ENCODE measurements around the gene CLIP4.

DNA sequence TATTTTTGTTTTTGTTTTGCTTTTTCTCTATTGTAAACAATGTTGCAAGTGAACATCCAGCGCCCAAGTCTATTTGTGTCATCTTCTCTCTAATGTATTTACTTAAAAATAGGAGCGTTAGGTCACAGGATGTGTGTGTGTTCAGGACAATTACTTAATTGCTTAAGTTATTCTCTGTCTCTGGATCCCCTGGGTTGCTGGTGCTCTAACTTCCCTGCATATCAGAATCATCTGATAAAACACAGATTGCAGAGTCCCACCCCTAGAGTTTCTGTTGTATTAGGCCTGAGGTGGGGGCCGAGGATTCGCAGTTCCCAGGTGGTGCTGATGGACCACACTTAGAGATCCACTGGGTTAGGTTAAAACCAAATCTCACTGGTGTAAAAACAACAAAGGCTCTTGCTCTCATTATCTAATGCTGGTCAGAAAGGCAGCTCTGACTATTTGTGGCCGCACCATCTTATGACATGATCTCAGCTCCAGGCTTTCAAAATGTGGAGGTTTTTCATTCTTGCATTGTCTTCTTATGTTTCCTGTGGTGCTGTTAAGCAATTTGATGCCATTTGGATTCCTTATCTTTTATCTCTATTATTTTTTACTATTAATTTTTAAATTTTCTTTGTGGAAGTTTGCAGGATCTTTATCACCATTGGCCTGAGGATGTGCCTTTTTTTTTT is 87.7 kb downstream of the CLIP4 start:
- TF ChIP-seq, protein P1, sequence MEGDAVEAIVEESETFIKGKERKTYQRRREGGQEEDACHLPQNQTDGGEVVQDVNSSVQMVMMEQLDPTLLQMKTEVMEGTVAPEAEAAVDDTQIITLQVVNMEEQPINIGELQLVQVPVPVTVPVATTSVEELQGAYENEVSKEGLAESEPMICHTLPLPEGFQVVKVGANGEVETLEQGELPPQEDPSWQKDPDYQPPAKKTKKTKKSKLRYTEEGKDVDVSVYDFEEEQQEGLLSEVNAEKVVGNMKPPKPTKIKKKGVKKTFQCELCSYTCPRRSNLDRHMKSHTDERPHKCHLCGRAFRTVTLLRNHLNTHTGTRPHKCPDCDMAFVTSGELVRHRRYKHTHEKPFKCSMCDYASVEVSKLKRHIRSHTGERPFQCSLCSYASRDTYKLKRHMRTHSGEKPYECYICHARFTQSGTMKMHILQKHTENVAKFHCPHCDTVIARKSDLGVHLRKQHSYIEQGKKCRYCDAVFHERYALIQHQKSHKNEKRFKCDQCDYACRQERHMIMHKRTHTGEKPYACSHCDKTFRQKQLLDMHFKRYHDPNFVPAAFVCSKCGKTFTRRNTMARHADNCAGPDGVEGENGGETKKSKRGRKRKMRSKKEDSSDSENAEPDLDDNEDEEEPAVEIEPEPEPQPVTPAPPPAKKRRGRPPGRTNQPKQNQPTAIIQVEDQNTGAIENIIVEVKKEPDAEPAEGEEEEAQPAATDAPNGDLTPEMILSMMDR (conservative IDR thresholded peaks at IDR 0.05; ENCODE audit: low read depth, low read length) = no peak
- TF ChIP-seq SMC3 (IDR thresholded peaks at IDR 0.05; ENCODE audit: low read depth, low read length) (no peak), CEBPB (IDR thresholded peaks at IDR 0.05; ENCODE audit: low read depth, low read length) (no peak), CHD1 (IDR thresholded peaks at IDR 0.05; ENCODE audit: low read depth, low read length) (no peak), POLR2A (IDR thresholded peaks at IDR 0.05; ENCODE audit: low read depth, low read length) (no peak), RAD21 (IDR thresholded peaks at IDR 0.05; ENCODE audit: low read length) (no peak)
- TF ChIP-seq, protein P2, sequence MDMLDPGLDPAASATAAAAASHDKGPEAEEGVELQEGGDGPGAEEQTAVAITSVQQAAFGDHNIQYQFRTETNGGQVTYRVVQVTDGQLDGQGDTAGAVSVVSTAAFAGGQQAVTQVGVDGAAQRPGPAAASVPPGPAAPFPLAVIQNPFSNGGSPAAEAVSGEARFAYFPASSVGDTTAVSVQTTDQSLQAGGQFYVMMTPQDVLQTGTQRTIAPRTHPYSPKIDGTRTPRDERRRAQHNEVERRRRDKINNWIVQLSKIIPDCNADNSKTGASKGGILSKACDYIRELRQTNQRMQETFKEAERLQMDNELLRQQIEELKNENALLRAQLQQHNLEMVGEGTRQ (IDR thresholded peaks at IDR 0.05; ENCODE audit: low read depth, low read length) = no peak
- TF ChIP-seq, protein P3, sequence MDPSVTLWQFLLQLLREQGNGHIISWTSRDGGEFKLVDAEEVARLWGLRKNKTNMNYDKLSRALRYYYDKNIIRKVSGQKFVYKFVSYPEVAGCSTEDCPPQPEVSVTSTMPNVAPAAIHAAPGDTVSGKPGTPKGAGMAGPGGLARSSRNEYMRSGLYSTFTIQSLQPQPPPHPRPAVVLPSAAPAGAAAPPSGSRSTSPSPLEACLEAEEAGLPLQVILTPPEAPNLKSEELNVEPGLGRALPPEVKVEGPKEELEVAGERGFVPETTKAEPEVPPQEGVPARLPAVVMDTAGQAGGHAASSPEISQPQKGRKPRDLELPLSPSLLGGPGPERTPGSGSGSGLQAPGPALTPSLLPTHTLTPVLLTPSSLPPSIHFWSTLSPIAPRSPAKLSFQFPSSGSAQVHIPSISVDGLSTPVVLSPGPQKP (IDR thresholded peaks at IDR 0.05; ENCODE audit: borderline replicate concordance, low read depth, low read length) = no peak
